Pons (tissue), 1 donor: Measurements from ENCODE around the gene PCDHGB7.
A peak's percentile ranks its signal among the peaks of the same experiment; 100 is the strongest.
"Not testable (repeated sequence)": the region's sequence is repeated elsewhere in the genome, so short reads cannot be mapped to it uniquely, and the experiment has no call there.

Source experiments
- DNase-seq: peaks from one replicate; pipeline ENCODE4 v3.0.0-alpha.2; 2016; ENCODE audit warnings: low spot score

PCDHGB7 gene

GRCh38 chr5:141397756-141398551 lies 19.5 kb upstream of the PCDHGB7 start, which contains the start of gene PCDHGB5:
TSS of gene PCDHGB5 (plus strand) at chr5:141397947. CDS start at chr5:141398128, 181 bp downstream.
- not testable (repeated sequence) for DNase-seq

- DNase-seq: no peak
Observed at GRCh38 chr5:141398608-141399007, 18.9 kb upstream of the PCDHGB7 start.

- DNase-seq: no peak
Observed at GRCh38 chr5:141399555-141400258, 17.8 kb upstream of the PCDHGB7 start.

- peak; percentile 8 for DNase-seq
Observed at GRCh38 chr5:141402553-141403243, 14.8 kb upstream of the PCDHGB7 start, which contains the start of gene PCDHGA9. TSS of gene PCDHGA9 (plus strand) at chr5:141402778. CDS start at chr5:141402953, 175 bp downstream.

GRCh38 chr5:141403387-141403786 lies 14.1 kb upstream of the PCDHGB7 start:
- no peak for DNase-seq

- DNase-seq: not testable (repeated sequence)
Observed at GRCh38 chr5:141407790-141408505, 9.5 kb upstream of the PCDHGB7 start, which contains the start of gene PCDHGB6. TSS of gene PCDHGB6 (plus strand) at chr5:141408021. CDS start at chr5:141408203, 182 bp downstream.

GRCh38 chr5:141409598-141410306 lies 7.7 kb upstream of the PCDHGB7 start:
- DNase-seq: no peak

GRCh38 chr5:141411575-141411974 lies 5.9 kb upstream of the PCDHGB7 start:
- no peak for DNase-seq

GRCh38 chr5:141412854-141413539 lies 4.5 kb upstream of the PCDHGB7 start, which contains the start of gene PCDHGA10:
TSS of gene PCDHGA10 (plus strand) at chr5:141412987. CDS start at chr5:141413176, 189 bp downstream.
- peak; percentile 12 for DNase-seq

GRCh38 chr5:141413540-141414069 lies 3.9 kb upstream of the PCDHGB7 start:
- DNase-seq: no peak

- not testable (repeated sequence) for DNase-seq
Observed at GRCh38 chr5:141414548-141415274, 2.8 kb upstream of the PCDHGB7 start.

GRCh38 chr5:141415275-141415618 lies 2.2 kb upstream of the PCDHGB7 start:
- not testable (repeated sequence) for DNase-seq

GRCh38 chr5:141419074-141419880 lies 1.8 kb downstream of the PCDHGB7 start:
- DNase-seq: no peak

GRCh38 chr5:141420855-141421488 lies 3.5 kb downstream of the PCDHGB7 start, which contains the start of gene PCDHGA11:
TSS of gene PCDHGA11 (plus strand) at chr5:141421051. CDS start at chr5:141421228, 177 bp downstream.
- no peak for DNase-seq

- DNase-seq: no peak
Observed at GRCh38 chr5:141421489-141421855, 4.0 kb downstream of the PCDHGB7 start.

GRCh38 chr5:141422742-141423291 lies 5.3 kb downstream of the PCDHGB7 start:
- no peak for DNase-seq

- DNase-seq: no peak
Observed at GRCh38 chr5:141427783-141428426, 10.4 kb downstream of the PCDHGB7 start.
